ENCODE data around the gene OMP.
"Not testable (repeated sequence)": the region's sequence is repeated elsewhere in the genome, so short reads cannot be mapped to it uniquely, and the experiment has no call there.

Gene OMP

DNA sequence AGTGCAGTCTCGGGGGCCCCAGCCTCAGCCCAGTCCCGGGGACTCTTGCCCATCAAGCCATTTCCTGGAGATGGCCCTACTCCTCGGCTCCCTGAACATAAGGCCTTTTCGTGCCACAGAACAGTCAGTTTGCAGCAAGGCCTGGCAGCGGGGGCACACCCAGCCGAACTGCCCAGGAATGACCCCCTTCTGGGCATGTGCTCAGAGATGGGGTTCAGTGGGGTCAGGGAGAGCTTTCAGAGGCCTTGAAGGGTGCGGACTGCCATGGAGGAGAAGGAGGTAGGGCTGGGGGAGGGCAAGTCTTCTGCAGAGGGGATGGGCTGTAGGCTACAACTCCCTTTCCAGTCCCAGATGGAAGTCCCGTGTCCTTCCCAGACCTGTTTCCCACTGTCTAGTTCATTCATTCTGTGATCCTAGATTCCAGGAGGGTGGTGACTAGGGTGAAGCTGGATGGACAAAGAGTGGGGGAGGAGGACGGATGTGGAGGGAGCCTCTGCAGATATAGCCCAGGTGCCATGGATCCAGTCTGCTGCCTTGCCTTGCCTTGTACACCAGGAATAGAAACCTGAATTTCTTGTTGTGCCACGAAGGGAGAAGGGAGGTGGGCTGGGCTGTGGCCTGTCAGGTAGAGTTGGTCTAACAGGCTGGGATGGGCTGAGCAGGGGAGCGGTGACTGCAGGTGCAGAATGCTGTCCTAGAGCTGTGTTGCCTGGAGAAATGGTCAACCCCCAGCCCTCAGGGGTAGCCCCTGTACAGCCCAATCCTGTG, 14.2 kb upstream of the OMP start:
- no peak for DNase-seq

DNA sequence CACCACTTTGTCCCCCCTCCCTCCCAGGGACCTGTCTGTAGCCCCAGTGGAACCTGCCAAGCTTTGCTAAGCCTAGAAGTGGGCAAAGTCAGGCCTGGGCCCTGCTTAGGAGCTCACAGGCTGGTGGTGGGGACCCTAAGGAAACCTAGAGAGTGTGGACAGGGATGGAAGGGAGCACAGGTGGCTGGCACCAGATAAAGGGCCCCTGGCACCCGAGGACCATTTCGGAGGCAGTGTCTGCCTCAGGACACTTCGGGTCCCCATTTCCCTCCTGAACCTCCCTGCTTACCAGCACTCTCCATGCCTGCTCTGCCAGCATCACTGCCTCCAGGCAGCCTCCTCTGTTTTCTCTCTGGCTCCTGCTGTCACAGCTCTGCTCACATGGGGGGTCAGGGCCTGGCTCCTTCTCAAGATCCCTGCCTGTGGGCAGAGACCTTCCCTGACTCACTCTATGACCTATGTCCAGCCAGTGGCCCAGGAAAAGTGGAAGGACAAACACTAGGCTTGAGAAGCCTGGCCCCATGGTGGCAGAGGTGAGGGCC, 13.6 kb upstream of the OMP start:
- no peak for DNase-seq

DNA sequence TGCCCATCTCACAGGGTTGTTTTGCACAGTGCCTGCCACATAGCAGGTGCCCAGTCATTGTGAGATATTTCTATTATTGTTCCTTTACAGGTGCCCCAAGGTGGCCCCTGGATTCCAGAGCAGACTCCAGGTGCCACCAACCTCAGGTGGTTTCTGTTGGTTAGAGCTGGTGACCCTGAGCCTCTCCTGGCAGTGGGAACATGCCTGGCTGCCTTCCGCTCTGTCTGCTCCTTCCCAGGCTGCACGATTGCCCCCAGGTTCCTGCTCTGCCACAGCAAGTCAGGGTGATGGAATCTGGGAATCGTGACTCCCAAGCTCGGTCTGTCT, 12.6 kb upstream of the OMP start:
- DNase-seq = no peak

- no peak for DNase-seq
These were observed 12.1 kb upstream of the OMP start for GRCh38 chr11:77090373-77091111.

DNA sequence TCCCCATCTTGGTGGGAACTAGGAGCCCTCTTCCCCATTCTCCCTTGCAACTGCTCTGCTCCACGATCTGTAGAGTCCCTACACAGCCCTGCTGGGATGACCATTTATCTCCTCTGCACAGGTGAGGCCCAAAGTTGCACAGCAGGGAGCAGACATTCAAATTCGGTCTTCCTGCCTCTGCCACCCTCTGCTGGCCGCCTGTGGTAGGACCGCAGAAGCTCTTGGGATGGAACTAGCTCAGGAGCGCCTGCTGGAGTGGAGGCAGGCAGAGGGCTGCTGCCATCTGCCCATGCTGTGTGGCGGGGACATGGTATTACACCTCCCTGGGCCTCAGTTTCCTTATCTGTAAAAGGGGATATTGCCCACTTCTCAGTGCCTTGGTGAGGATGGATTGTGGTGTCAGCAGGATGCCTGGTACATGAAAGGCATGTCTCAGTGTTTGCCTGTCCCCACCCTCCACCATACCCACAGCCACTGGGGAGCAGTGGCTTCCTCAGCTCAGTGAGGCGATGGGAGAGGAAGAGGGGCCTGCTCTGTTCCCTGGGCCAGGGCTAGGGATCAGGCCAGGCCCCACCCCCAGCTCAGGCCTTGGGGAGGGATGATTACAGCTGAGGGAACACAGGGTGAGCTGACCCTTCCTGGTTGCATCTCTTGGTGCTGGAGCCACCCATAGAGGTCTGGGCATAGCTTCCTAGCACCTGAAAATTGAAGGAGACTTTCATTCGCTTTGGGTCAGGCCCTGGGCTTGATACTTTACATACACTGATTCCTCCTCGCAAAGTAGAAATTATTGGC, 11.3 kb upstream of the OMP start:
- DNase-seq = peak in 1 of 2 donors; percentile 66

DNA sequence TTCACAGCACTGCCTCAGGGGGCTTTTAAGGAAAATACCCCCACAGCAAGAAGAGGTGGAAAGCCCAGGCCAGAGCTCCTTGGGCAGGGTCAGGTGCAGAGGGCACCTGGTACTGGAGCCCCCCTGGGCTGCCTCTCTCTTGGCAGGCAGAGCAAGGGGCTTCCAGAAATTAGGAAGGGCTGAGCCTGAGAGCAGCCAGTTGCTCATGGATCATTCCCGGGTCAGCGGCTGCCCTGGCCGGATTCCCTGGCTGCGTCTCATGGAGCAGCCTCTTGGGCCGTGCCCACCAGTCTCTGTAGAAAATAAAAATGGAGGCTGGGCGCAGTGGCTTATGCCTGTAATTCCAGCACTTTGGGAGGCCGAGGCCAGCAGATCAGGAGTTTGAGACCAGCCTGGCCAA, 10.3 kb upstream of the OMP start:
- DNase-seq = no peak

- no peak for DNase-seq
These were observed 9.4 kb upstream of the OMP start for GRCh38 chr11:77093056-77093891.

GRCh38 chr11:77093987-77094840, 8.4 kb upstream of the OMP start:
- no peak for DNase-seq

GRCh38 chr11:77094841-77095365, 7.7 kb upstream of the OMP start:
- no peak for DNase-seq

GRCh38 chr11:77095551-77096490, 6.8 kb upstream of the OMP start:
- no peak for DNase-seq

DNA sequence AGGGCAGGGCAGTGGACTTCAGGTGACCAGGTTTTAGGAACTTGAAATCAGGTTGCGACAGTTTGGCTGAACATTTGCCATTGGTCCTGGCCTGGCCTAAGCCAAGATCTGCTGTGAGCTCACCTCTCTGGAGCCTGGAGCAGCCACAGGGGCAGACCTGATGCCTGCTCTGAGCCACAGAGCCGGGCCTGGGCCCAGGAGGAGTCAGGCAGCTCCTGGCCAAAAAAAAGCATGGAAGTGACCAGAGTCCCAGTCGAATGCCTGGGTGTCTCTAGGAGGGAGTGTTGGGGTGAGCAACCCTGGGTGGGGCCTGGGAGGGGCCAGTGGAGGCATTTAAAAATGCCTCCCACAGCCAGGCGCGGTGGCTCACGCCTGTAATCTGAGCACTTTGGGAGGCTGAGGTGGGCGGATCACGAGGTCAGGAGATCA, 6.0 kb upstream of the OMP start:
- DNase-seq = no peak

GRCh38 chr11:77097180-77097579, 5.5 kb upstream of the OMP start:
- not testable (repeated sequence) for DNase-seq

DNA sequence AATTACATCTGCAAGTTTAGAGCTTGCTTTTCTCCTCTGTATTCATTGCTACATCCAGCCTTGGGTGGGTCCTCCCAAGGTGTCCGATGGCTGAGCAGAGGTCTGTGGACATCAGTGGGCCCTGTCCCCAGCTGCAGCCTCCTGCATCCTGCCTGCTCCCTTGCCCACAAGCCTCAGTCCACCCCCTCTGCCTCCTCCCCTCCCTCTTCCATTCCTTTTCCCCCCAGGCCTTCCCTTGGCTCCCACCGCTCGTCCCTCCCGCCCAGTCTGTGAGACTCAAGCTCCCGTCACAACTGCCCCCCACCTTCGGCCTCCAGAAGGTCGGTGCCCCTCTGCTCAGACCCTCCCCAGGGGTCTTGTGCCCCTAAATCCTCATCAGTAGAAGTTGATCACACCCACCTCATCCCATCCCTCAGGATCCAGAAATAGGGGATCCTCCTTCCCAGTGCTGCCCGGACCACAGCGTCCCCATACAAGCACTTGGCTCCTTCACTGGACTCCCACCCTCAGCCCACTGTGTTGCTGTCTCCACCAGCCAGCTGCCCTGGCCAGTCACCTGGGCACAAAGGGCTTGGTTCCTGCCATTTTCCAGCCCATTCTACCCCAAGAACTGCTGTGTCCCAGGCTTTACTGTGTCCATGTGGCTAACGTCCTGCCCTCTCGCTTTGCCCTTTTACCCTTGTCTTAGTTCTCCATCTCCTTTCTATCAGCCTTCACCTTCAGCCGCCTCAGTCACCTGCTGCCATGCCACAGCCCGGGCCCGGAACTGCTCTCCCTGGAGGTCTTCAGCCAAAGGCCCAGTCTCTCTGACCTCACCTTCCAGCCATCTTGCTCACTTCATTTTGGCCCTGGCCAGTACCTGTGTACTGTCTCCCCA, 2.2 kb upstream of the OMP start:
- no peak for DNase-seq

DNA sequence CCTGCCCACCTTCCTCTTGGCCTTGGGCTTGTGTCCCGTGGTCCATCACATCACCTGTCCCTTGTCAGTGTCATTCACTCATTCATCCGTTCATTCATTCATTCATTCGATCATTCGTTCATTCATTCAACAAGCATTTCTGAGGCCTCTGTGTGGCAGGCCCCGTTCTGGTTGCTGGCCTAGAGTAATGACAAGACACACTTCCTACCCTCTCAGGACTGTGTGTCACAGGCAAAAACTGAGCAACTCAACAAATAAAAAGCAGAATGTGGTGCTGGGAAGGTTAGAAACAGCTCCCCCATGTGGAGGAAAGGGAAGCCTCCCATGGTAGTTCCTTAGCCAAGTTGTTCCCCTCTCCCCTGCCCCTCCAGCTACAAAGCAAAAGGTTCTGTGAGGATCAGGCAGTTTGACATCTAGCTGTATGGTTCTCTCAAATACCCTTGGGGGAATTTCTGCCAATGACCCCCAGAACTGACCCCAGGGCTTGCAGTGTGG, 1.6 kb upstream of the OMP start:
- DNase-seq = peak in 1 of 2 donors; percentile 33

DNA sequence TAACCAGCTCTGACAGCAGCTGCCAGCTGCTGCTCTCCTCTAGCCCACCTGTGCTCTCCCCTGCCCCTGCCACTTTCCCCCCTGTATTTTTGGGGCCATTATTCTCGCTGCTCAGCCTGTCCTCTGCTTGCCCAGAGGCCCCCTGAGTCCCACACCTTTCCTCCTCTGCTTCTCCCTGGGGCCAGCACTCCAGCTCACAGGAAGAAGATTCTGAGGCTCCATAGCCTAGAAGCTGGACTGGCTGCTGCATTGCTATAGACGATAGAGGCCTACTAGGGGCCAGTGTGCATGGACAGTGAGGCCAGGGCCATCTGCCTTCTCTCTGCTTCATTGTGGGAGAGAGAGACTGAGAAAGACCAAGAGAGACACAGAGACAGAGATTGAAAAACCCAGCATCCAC, 679 bp downstream of the OMP start:
- no peak for DNase-seq

- no peak for DNase-seq
These were observed 2.1 kb downstream of the OMP start for GRCh38 chr11:77104727-77105126.

GRCh38 chr11:77106321-77106720, 3.7 kb downstream of the OMP start:
- DNase-seq = no peak

DNA sequence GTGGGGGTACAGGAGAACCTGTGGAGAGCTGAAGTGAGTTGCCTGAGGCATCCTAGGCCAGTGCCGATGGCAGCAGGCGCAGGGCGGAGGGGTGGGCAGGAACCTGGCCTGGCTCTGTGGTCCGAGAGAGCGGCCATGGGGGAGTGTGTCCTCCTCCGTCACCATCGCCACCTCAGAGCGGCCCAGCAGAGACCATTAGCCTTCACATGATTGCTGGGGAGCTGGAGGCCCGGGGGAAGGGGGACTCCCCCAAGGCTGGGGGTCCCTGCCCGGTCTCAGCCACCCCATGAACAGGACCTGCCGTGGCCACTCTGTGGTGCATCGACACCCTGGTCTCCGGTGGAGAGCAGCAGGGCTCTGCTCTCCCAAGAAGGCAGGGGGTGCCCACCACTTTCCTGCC, 4.1 kb downstream of the OMP start:
- no peak for DNase-seq

DNA sequence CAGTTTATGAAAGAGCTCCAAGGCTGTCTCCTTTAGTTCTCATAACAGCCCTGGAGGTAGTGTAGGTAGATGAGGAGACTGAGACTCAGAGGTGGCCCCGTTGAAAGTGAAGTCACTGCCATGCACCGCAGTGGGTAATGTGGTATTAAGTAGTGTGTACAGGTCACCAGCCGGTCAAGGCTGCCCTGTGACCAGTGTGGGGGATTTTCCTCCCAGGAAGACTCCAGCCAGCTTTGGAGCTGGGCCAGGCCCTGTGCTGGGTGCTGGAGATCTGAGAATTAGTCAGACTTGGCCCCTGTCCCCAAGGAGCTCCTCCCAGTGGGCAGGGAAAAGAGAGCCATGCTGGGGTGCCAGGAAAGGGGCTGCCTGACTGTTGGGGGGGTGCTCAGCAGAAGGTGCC, 5.3 kb downstream of the OMP start:
- no peak for DNase-seq
